GM10266 (cell line): ENCODE results near the gene RPS6KA6.

Source experiments
- DNase-seq: peaks from one replicate; pipeline ENCODE4 v3.0.0; 2012; ENCODE audit errors: extremely low spot score
- CTCF ChIP-seq: IDR thresholded peaks from 2 replicates; pipeline ENCODE4 v1.5.1; 2012; ENCODE audit warnings: mild to moderate bottlenecking, low read depth; ENCODE audit not compliant: control insufficient read depth, insufficient read depth; ENCODE audit errors: missing control alignments

RPS6KA6 gene

GRCh38 chrX:84044051-84044450 lies 143.9 kb downstream of the RPS6KA6 start:
- TF ChIP-seq CTCF, result no peak
- DNase-seq, result no peak
